ENCODE results near the gene CLCN2.

Gene CLCN2

GRCh38 chr3:184361932-184362667, 695 bp upstream of the CLCN2 start:
- DNase-seq (ENCODE audit: low read depth in 1 of 2, low spot score in 1 of 2) = peak; percentile 59 to 77
- Histone ChIP-seq H3K27me3 (ENCODE audit: insufficient read depth, poor library complexity, severe bottlenecking) (no peaks in the 10 kb centered on the region), H3K27ac (replicated peaks) (peak overlapping the region; percentile 75), H3K4me3 (replicated peaks; ENCODE audit: insufficient read depth, low read length) (peak overlapping the region; percentile 80)
- TF ChIP-seq CTCF (IDR thresholded peaks at IDR 0.05; ENCODE audit: insufficient read depth, low read length) (no peak), REST (IDR thresholded peaks at IDR 0.05; ENCODE audit: insufficient replicate concordance, low read depth) (no peak), POLR2AphosphoS5 (IDR thresholded peaks at IDR 0.05; ENCODE audit: low read depth) (no peak), GABPA (IDR thresholded peaks at IDR 0.05; ENCODE audit: low read depth) (no peak), SPI1 (IDR thresholded peaks at IDR 0.05; ENCODE audit: borderline replicate concordance, low read depth) (no peak)

- H3K4me3 ChIP-seq (replicated peaks; ENCODE audit: insufficient read depth, low read length) = peak overlapping the region; percentile 80
- no peak for DNase-seq (ENCODE audit: low read depth in 1 of 2, low spot score in 1 of 2)
- TF ChIP-seq GABPA (IDR thresholded peaks at IDR 0.05; ENCODE audit: low read depth) (no peak), REST (IDR thresholded peaks at IDR 0.05; ENCODE audit: insufficient replicate concordance, low read depth) (no peak), POLR2AphosphoS5 (IDR thresholded peaks at IDR 0.05; ENCODE audit: low read depth) (no peak), CTCF (IDR thresholded peaks at IDR 0.05; ENCODE audit: insufficient read depth, low read length) (no peak), SPI1 (IDR thresholded peaks at IDR 0.05; ENCODE audit: borderline replicate concordance, low read depth) (no peak)
- H3K27ac ChIP-seq (replicated peaks) = no peak overlapping the region
- no peaks in the 10 kb centered on the region for H3K27me3 ChIP-seq (ENCODE audit: insufficient read depth, poor library complexity, severe bottlenecking)
These were observed 375 bp downstream of the CLCN2 start for GRCh38 chr3:184360929-184361531.

GRCh38 chr3:184360070-184360928, 1.1 kb downstream of the CLCN2 start:
- no peak for DNase-seq (ENCODE audit: low read depth in 1 of 2, low spot score in 1 of 2)
- no peak overlapping the region for H3K4me3 ChIP-seq (replicated peaks; ENCODE audit: insufficient read depth, low read length)
- TF ChIP-seq REST (IDR thresholded peaks at IDR 0.05; ENCODE audit: insufficient replicate concordance, low read depth) (no peak), GABPA (IDR thresholded peaks at IDR 0.05; ENCODE audit: low read depth) (no peak), SPI1 (IDR thresholded peaks at IDR 0.05; ENCODE audit: borderline replicate concordance, low read depth) (no peak)
- H3K27me3 ChIP-seq (ENCODE audit: insufficient read depth, poor library complexity, severe bottlenecking) = no peaks in the 10 kb centered on the region
- H3K27ac ChIP-seq (replicated peaks) = no peak overlapping the region
